ENCODE results near the gene SPTLC3. TPM values are rescaled to one million over a fixed set of nuclear protein-coding genes. Genes with fewer than 3 reads are reported as not detected.

The SPTLC3 gene
- total and polyA plus RNA-seq, 8 donors, result 1.1 to 33.9 (median 2.1) TPM; not detected in 1

DNA sequence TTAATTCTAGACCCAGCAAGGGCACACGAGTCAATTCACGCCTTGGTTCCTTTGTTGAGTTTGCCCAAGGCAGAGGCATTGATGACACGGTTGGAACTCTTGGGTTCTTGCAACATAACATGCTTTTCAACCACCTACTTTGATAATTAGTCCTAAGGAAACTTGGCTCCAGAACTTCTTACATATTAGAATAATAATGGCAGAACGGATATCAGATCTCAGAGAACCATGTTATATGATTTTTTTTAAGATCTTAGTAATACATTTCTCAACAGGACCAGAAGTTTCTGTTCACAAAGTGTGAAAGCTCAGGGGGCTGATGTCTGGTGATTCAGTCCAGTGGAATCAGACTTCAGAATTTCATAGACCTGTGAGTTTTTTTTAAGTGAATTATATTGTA, 19.2 kb downstream of the SPTLC3 start:
- intact Hi-C loops (cut with DNase I; ENCODE audit: low total_unique reads), result no loop called here
- H3K4me3 ChIP-seq, result no peak overlapping the region
- H3K36me3 ChIP-seq, result peaks cover 0 to under 1% (median 0%) of the 10 kb centered on the region in 4 donors
- no peaks in the 10 kb centered on the region for H3K9me3 ChIP-seq
- TF ChIP-seq POLR2AphosphoS5 (IDR thresholded peaks at IDR 0.05), result no peak
- TF ChIP-seq, protein P1, sequence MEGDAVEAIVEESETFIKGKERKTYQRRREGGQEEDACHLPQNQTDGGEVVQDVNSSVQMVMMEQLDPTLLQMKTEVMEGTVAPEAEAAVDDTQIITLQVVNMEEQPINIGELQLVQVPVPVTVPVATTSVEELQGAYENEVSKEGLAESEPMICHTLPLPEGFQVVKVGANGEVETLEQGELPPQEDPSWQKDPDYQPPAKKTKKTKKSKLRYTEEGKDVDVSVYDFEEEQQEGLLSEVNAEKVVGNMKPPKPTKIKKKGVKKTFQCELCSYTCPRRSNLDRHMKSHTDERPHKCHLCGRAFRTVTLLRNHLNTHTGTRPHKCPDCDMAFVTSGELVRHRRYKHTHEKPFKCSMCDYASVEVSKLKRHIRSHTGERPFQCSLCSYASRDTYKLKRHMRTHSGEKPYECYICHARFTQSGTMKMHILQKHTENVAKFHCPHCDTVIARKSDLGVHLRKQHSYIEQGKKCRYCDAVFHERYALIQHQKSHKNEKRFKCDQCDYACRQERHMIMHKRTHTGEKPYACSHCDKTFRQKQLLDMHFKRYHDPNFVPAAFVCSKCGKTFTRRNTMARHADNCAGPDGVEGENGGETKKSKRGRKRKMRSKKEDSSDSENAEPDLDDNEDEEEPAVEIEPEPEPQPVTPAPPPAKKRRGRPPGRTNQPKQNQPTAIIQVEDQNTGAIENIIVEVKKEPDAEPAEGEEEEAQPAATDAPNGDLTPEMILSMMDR (IDR thresholded peaks at IDR 0.05), result no peak
- TF ChIP-seq POLR2A (IDR thresholded peaks at IDR 0.05), result no peak
- H3K27me3 ChIP-seq, result no peaks in the 10 kb centered on the region
- H3K27ac ChIP-seq, result no peak overlapping the region
- peaks cover 0 to 5% (median 3%) of the 10 kb centered on the region in 4 donors for H3K4me1 ChIP-seq
- no peak for DNase-seq
- 59 to 85% (median 70%) methylated on average over 4 of the region's 4 CpGs for WGBS, 5 donors

DNA sequence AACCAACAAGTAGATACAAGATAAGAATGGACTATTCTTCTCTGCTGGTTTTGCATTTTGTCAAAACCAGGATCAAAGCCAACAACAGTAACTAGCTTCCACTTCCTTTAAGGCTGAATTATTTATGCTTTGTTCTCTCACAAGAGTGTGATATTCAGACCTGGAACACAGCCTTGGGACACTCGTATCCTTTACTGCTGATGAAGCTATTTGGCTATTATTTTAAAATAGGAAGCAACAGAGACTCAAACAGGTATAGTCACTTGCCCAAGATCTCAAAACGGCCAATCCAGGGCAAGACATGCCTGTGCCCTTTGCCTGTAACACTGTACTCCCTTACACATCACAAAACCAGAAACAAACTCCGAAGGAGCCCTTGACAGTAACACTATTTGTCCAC, 19.9 kb downstream of the SPTLC3 start:
- Histone ChIP-seq H3K27ac (no peak overlapping the region), H3K4me1 (peaks cover 0 to 5% (median 3%) of the 10 kb centered on the region in 4 donors), H3K4me3 (no peak overlapping the region), H3K36me3 (no peaks in the 10 kb centered on the region), H3K27me3 (no peaks in the 10 kb centered on the region), H3K9me3 (no peaks in the 10 kb centered on the region)
- TF ChIP-seq EP300 (IDR thresholded peaks at IDR 0.05) (no peak), POLR2A (IDR thresholded peaks at IDR 0.05) (no peak), POLR2AphosphoS5 (IDR thresholded peaks at IDR 0.05) (no peak)
- TF ChIP-seq, protein P1 (IDR thresholded peaks at IDR 0.05), result no peak
- WGBS, 5 donors, result 55 to 75% (median 69%) methylated on average over 3 of the region's 3 CpGs
- no peak for DNase-seq
- intact Hi-C loops (cut with DNase I; ENCODE audit: low total_unique reads), result no loop called here

DNA sequence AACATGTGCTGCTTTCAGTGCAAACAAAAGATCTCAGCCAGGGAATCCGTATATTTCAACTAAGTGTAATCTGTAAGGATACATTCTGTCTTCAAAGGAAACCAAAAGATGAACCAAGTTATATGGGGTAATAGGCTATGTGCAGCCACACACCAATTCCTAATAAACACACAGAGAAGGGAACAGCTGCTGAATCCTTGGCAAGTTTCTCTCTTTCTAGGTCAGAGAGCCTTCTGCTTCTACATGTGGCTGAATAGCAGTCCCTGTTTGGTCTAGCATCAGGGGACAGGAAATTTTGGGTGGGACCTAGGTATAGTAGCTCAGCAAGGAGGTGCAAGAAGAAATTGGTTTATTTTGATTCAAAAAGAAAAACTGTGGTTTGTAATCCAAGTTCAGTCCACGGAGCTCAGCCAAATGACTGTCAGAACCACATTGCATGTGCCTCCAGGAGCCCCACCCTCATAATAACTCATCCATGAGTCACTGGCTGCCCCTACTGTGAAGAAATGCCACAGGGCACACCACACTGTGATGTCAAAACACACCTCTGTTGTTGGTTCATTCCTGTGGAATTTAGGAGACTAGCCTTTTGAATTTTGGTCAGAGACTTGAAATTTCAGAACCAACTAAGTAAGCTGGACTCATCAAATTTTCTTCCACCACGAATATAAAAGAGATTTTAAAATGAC, 21.1 kb downstream of the SPTLC3 start:
- Histone ChIP-seq H3K27ac (no peak overlapping the region), H3K4me3 (no peak overlapping the region), H3K27me3 (no peaks in the 10 kb centered on the region), H3K36me3 (no peaks in the 10 kb centered on the region), H3K9me3 (no peaks in the 10 kb centered on the region), H3K4me1 (peaks cover 0 to 5% (median 3%) of the 10 kb centered on the region in 4 donors)
- peak; percentile 26 to 30 for DNase-seq
- intact Hi-C loops (cut with DNase I; ENCODE audit: low total_unique reads), result no loop called here
- no peak for TF ChIP-seq POLR2A (IDR thresholded peaks at IDR 0.05)
- no peak for TF ChIP-seq EP300 (IDR thresholded peaks at IDR 0.05)
- 48 to 68% (median 54%) methylated on average over 3 of the region's 3 CpGs for WGBS, 5 donors

DNA sequence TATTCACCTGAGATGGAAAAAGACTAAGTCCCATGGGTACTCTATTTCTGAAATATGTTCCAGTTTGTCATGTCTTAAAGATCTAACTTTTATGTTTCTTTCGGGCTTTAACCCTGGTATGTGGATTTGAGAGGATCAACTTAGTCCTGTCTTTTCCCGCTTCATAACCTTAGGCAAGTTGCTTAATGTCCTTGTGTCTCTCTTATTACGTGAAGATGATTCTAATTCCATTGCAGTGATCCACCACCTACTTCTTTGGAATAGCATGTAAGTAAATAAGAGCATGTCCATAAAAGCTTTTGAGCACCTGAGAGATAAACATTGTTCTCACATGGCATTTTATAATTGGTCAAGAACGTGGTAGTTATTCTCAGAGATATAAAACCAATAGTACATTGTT, 23.0 kb downstream of the SPTLC3 start:
- TF ChIP-seq EP300 (IDR thresholded peaks at IDR 0.05), result no peak
- TF ChIP-seq, protein P1 (IDR thresholded peaks at IDR 0.05), result no peak
- TF ChIP-seq POLR2A (IDR thresholded peaks at IDR 0.05), result no peak
- TF ChIP-seq POLR2AphosphoS5 (IDR thresholded peaks at IDR 0.05), result no peak
- 87 to 93% (median 92%) methylated on average over 4 of the region's 4 CpGs for WGBS, 5 donors
- H3K27me3 ChIP-seq, result no peaks in the 10 kb centered on the region

DNA sequence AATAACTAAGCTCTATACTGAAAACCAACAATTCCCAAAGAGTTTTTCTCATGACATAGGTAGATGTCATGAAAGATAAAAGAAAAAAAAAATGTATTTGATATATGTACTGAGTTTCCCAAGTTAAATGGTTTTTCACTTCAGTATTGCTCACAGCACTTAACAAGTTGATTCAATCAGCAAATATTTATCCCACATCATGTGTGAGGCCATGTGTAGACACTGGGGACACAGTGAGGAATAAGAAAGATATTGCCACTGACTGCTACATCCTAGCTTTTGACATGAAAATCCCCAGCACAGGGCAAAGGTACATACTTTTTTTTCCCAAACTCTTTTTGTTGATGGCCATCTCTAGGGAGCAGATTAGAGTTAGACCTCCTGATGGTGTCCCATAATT, 25.3 kb downstream of the SPTLC3 start:
- Histone ChIP-seq H3K27me3 (no peaks in the 10 kb centered on the region), H3K27ac (no peak overlapping the region), H3K4me1 (peaks cover 0 to 5% (median 3%) of the 10 kb centered on the region in 4 donors), H3K9me3 (no peaks in the 10 kb centered on the region), H3K4me3 (no peak overlapping the region), H3K36me3 (no peaks in the 10 kb centered on the region)
- intact Hi-C loops (cut with DNase I; ENCODE audit: low total_unique reads), result no loop called here
- TF ChIP-seq, protein P1 (IDR thresholded peaks at IDR 0.05), result no peak
- TF ChIP-seq POLR2A (IDR thresholded peaks at IDR 0.05) (no peak), POLR2AphosphoS5 (IDR thresholded peaks at IDR 0.05) (no peak), EP300 (IDR thresholded peaks at IDR 0.05) (no peak)
- DNase-seq, result no peak

More for the DNA sequence above, 23.0 kb downstream of the SPTLC3 start:
- H3K4me3 ChIP-seq, result no peak overlapping the region
- peaks cover 0 to 5% (median 3%) of the 10 kb centered on the region in 4 donors for H3K4me1 ChIP-seq
- intact Hi-C loops (cut with DNase I; ENCODE audit: low total_unique reads), result no loop called here
- DNase-seq, result no peak
- H3K36me3 ChIP-seq, result no peaks in the 10 kb centered on the region
- H3K27ac ChIP-seq, result no peak overlapping the region
- no peaks in the 10 kb centered on the region for H3K9me3 ChIP-seq
